HL-60 (cell line): ENCODE results near the gene ZIC5.
"Not testable (repeated sequence)": the region's sequence is repeated elsewhere in the genome, so short reads cannot be mapped to it uniquely, and the experiment has no call there.

Source experiments
- DNase-seq, 2 experiments: peaks; one replicate each; pipeline ENCODE4 v3.0.0-alpha.2; 2010 to 2020; ENCODE audit warnings: low read depth in 1 of 2, low spot score in 1 of 2
- H3K27ac ChIP-seq: fragments of 250-450 bp; sonication (Bioruptor Pico); replicated peaks from 2 replicates; pipeline ENCODE4 v1.5.1; 2020; ENCODE audit warnings: mild to moderate bottlenecking, moderate library complexity
- H3K27me3 ChIP-seq: fragments of 250-450 bp; sonication (Bioruptor Pico); 2 replicates; pipeline ENCODE4 v1.5.1; 2021; ENCODE audit warnings: mild to moderate bottlenecking, moderate library complexity; ENCODE audit not compliant: insufficient read depth, poor library complexity, severe bottlenecking
- H3K4me3 ChIP-seq: replicated peaks from 2 replicates; pipeline ENCODE4 v1.5.1; 2011; ENCODE audit warnings: mild to moderate bottlenecking, control low read depth, low read length; ENCODE audit not compliant: insufficient read depth
- CTCF ChIP-seq: IDR thresholded peaks from one replicate; pipeline ENCODE4 v1.5.1; 2011; ENCODE audit warnings: low read length, control low read depth, inconsistent platforms; ENCODE audit not compliant: insufficient read depth
- GABPA ChIP-seq: IDR thresholded peaks from 2 replicates; pipeline ENCODE4 v1.6.1; 2012; ENCODE audit warnings: low read depth
- POLR2AphosphoS5 ChIP-seq: IDR thresholded peaks from 2 replicates; pipeline ENCODE4 v1.6.1; 2012; ENCODE audit warnings: low read depth
- REST ChIP-seq: IDR thresholded peaks from 2 replicates; pipeline ENCODE4 v1.6.1; 2012; ENCODE audit warnings: low read depth; ENCODE audit not compliant: insufficient replicate concordance
- SPI1 ChIP-seq: IDR thresholded peaks from 2 replicates; pipeline ENCODE4 v1.6.1; 2012; ENCODE audit warnings: low read depth, mild to moderate bottlenecking, borderline replicate concordance

Gene ZIC5

GRCh38 chr13:99955107-99955746 is 16.3 kb downstream of the ZIC5 start:
- DNase-seq, result no peak
- Histone ChIP-seq H3K27ac (no peak overlapping the region), H3K4me3 (no peak overlapping the region), H3K27me3 (peaks cover 84% of the 10 kb centered on the region)
- TF ChIP-seq CTCF, result no peak
- TF ChIP-seq SPI1, result no peak
- TF ChIP-seq POLR2AphosphoS5, result no peak
- TF ChIP-seq GABPA, result no peak

GRCh38 chr13:99953138-99953755 is 18.3 kb downstream of the ZIC5 start:
- H3K27me3 ChIP-seq, result peaks cover 69% of the 10 kb centered on the region
- no peak for TF ChIP-seq SPI1
- TF ChIP-seq POLR2AphosphoS5, result no peak
- no peak for TF ChIP-seq REST
- no peak for TF ChIP-seq CTCF
- TF ChIP-seq GABPA, result no peak
- DNase-seq, result no peak
- H3K4me3 ChIP-seq, result no peak overlapping the region
- no peak overlapping the region for H3K27ac ChIP-seq

- H3K4me3 ChIP-seq, H3K27ac ChIP-seq, DNase-seq: not testable (repeated sequence)
- H3K27me3 ChIP-seq, result peaks cover 53% of the 10 kb centered on the region
Measured at GRCh38 chr13:99951666-99952065, 19.9 kb downstream of the ZIC5 start.

GRCh38 chr13:99949679-99950413 is 21.7 kb downstream of the ZIC5 start:
- no peak for TF ChIP-seq SPI1
- no peak for TF ChIP-seq POLR2AphosphoS5
- TF ChIP-seq CTCF, result no peak
- TF ChIP-seq REST, result no peak
- TF ChIP-seq GABPA, result no peak
- Histone ChIP-seq H3K4me3 (no peak overlapping the region), H3K27ac (no peak overlapping the region), H3K27me3 (peaks cover 35% of the 10 kb centered on the region)
- no peak for DNase-seq
